Trophoblast cell (in vitro differentiated cells and primary cell): ENCODE measurements around the gene SPTLC2.
"Not testable (repeated sequence)": the region's sequence is repeated elsewhere in the genome, so short reads cannot be mapped to it uniquely, and the experiment has no call there.

Source experiments
- DNase-seq, 2 donors: peaks; one replicate each; pipeline ENCODE4 v3.0.0-alpha.2; 2016
- H2AFZ ChIP-seq: 2 replicates; pipeline ENCODE4 v1.6.1; 2013; ENCODE audit warnings: low read length, moderate library complexity, mild to moderate bottlenecking; ENCODE audit not compliant: insufficient read depth, poor library complexity
- H2AK5ac ChIP-seq: 2 replicates; pipeline ENCODE4 v1.6.1; 2013; ENCODE audit warnings: mild to moderate bottlenecking, low read length
- H2BK120ac ChIP-seq: 2 replicates; pipeline ENCODE4 v1.6.1; 2013; ENCODE audit warnings: low read length, mild to moderate bottlenecking, moderate library complexity; ENCODE audit not compliant: insufficient read depth, poor library complexity
- H2BK12ac ChIP-seq: 2 replicates; pipeline ENCODE4 v1.6.1; 2013; ENCODE audit warnings: mild to moderate bottlenecking, low read length, moderate library complexity
- H2BK5ac ChIP-seq: 2 replicates; pipeline ENCODE4 v1.6.1; 2013; ENCODE audit warnings: low read length, low read depth, moderate library complexity, mild to moderate bottlenecking; ENCODE audit not compliant: poor library complexity
- H3K14ac ChIP-seq: 2 replicates; pipeline ENCODE4 v1.6.1; 2013; ENCODE audit warnings: mild to moderate bottlenecking, low read length
- H3K18ac ChIP-seq: 2 replicates; pipeline ENCODE4 v1.6.1; 2013; ENCODE audit warnings: mild to moderate bottlenecking, low read length
- H3K23ac ChIP-seq: 2 replicates; pipeline ENCODE4 v1.6.1; 2013; ENCODE audit warnings: low read length
- H3K27ac ChIP-seq: 2 replicates; pipeline ENCODE4 v1.5.1; 2013; ENCODE audit warnings: low read depth, mild to moderate bottlenecking, inconsistent platforms, low read length, moderate library complexity
- H3K27me3 ChIP-seq: 2 replicates; pipeline ENCODE4 v1.6.1; 2013; ENCODE audit warnings: inconsistent platforms, mild to moderate bottlenecking, low read length, moderate library complexity; ENCODE audit not compliant: insufficient read depth
- H3K36me3 ChIP-seq, 2 experiments: 1 replicate in 1 of 2; 2 replicates in 1 of 2; pipeline ENCODE4 v1.6.1; 2013; ENCODE audit warnings: low read length in 2 of 2, mild to moderate bottlenecking in 2 of 2, moderate library complexity in 1 of 2; ENCODE audit not compliant: insufficient read depth in 2 of 2, control insufficient read depth in 1 of 2
- H3K4ac ChIP-seq: 2 replicates; pipeline ENCODE4 v1.6.1; 2013; ENCODE audit warnings: low read depth, mild to moderate bottlenecking, low read length, moderate library complexity
- H3K4me1 ChIP-seq, 2 experiments: 1 replicate in 1 of 2; 2 replicates in 1 of 2; pipeline ENCODE4 v1.6.1; 2013; ENCODE audit warnings: low read length in 2 of 2, mild to moderate bottlenecking in 2 of 2, moderate library complexity in 1 of 2; ENCODE audit not compliant: insufficient read depth in 2 of 2, control insufficient read depth in 1 of 2
- H3K4me2 ChIP-seq: 2 replicates; pipeline ENCODE4 v1.6.1; 2013; ENCODE audit warnings: inconsistent platforms, mild to moderate bottlenecking, low read length, moderate library complexity
- H3K4me3 ChIP-seq: 2 replicates; pipeline ENCODE4 v1.5.1; 2013; ENCODE audit warnings: mild to moderate bottlenecking, low read depth, low read length, inconsistent platforms
- H3K79me1 ChIP-seq: one replicate; pipeline ENCODE4 v1.6.1; 2013; ENCODE audit warnings: low read length
- H3K79me2 ChIP-seq: 2 replicates; pipeline ENCODE4 v1.6.1; 2013; ENCODE audit warnings: low read length, mild to moderate bottlenecking; ENCODE audit not compliant: control insufficient read depth, insufficient read depth, poor library complexity
- H3K9ac ChIP-seq: 2 replicates; pipeline ENCODE4 v1.6.1; 2013; ENCODE audit warnings: mild to moderate bottlenecking, low read length
- H3K9me3 ChIP-seq: 2 replicates; pipeline ENCODE4 v1.6.1; 2013; ENCODE audit warnings: low read depth, mild to moderate bottlenecking, control low read depth, inconsistent platforms, low read length; ENCODE audit not compliant: insufficient read depth
- H4K12ac ChIP-seq: 2 replicates; pipeline ENCODE4 v1.6.1; 2013; ENCODE audit warnings: low read depth, mild to moderate bottlenecking, low read length, moderate library complexity
- H4K8ac ChIP-seq: 2 replicates; pipeline ENCODE4 v1.6.1; 2013; ENCODE audit warnings: low read depth, mild to moderate bottlenecking, low read length, moderate library complexity
- H4K91ac ChIP-seq: one replicate; pipeline ENCODE4 v1.6.1; 2013; ENCODE audit warnings: low read depth, mild to moderate bottlenecking, low read length, moderate library complexity
- WGBS: extraction: QIAGEN DNeasy Blood & Tissue Kit; methylation state at CpG from one replicate; pipeline ENCODE4 v1.1.7; 2013; ENCODE audit warnings: missing lambda C conversion rate; ENCODE audit not compliant: insufficient read length, insufficient coverage; ENCODE audit errors: extremely low coverage; 5-methylcytosine and 5-hydroxymethylcytosine counted together

The SPTLC2 gene

GRCh38 chr14:77635869-77636268 is 19.4 kb upstream of the SPTLC2 start:
- H3K18ac ChIP-seq, DNase-seq, H3K4me2 ChIP-seq, H3K36me3 ChIP-seq, H2AFZ ChIP-seq, H4K8ac ChIP-seq, H3K79me1 ChIP-seq, H3K23ac ChIP-seq, H2BK5ac ChIP-seq, H2BK12ac ChIP-seq, H3K9ac ChIP-seq, H3K4me1 ChIP-seq, H2AK5ac ChIP-seq, H3K4me3 ChIP-seq, H3K27me3 ChIP-seq, H3K79me2 ChIP-seq, H3K14ac ChIP-seq, H4K91ac ChIP-seq, H2BK120ac ChIP-seq, H3K4ac ChIP-seq, H3K9me3 ChIP-seq, H4K12ac ChIP-seq, H3K27ac ChIP-seq: not testable (repeated sequence)
- WGBS: no CpG with 5 or more reads among the region's 4 CpGs

GRCh38 chr14:77635466-77635865 is 19.0 kb upstream of the SPTLC2 start:
- not testable (repeated sequence) for H4K12ac ChIP-seq, H2AFZ ChIP-seq, H4K8ac ChIP-seq, H3K4me2 ChIP-seq, H3K4me3 ChIP-seq, H3K23ac ChIP-seq, H3K27ac ChIP-seq, H3K18ac ChIP-seq, H3K27me3 ChIP-seq, H2BK120ac ChIP-seq, H2BK5ac ChIP-seq, H2BK12ac ChIP-seq, H3K79me2 ChIP-seq, H3K14ac ChIP-seq, H3K79me1 ChIP-seq, H3K4ac ChIP-seq, H2AK5ac ChIP-seq, H3K9ac ChIP-seq, H3K4me1 ChIP-seq, H3K36me3 ChIP-seq, H4K91ac ChIP-seq, H3K9me3 ChIP-seq
- no CpG with 5 or more reads among the region's 8 CpGs for WGBS
- DNase-seq: peak; percentile 83 to 97

- Histone ChIP-seq H3K4me3 (no peak overlapping the region), H3K18ac (no peak overlapping the region), H2BK120ac (no peak overlapping the region), H3K23ac (no peak overlapping the region), H3K36me3 (no peaks in the 10 kb centered on the region), H3K79me2 (no peaks in the 10 kb centered on the region), H3K79me1 (no peaks in the 10 kb centered on the region), H3K9me3 (peaks cover 8% of the 10 kb centered on the region), H3K9ac (no peak overlapping the region), H3K27me3 (no peaks in the 10 kb centered on the region), H4K12ac (no peak overlapping the region), H4K91ac (no peak overlapping the region), H2BK5ac (no peak overlapping the region), H3K4ac (no peak overlapping the region), H3K14ac (no peak overlapping the region), H3K4me2 (no peak overlapping the region), H2BK12ac (no peak overlapping the region), H3K4me1 (no peaks in the 10 kb centered on the region), H2AFZ (no peak overlapping the region), H2AK5ac (no peak overlapping the region), H4K8ac (no peak overlapping the region), H3K27ac (no peak overlapping the region)
- DNase-seq: no peak
- no CpG with 5 or more reads among the region's 2 CpGs for WGBS
Measured at GRCh38 chr14:77630111-77630510, 13.7 kb upstream of the SPTLC2 start.

GRCh38 chr14:77625360-77625759 is 8.9 kb upstream of the SPTLC2 start:
- H3K4me1 ChIP-seq: no peaks in the 10 kb centered on the region
- H3K27me3 ChIP-seq: no peaks in the 10 kb centered on the region
- no peak overlapping the region for H3K18ac ChIP-seq
- no peak overlapping the region for H3K27ac ChIP-seq
- no peaks in the 10 kb centered on the region for H3K79me1 ChIP-seq
- no peak overlapping the region for H4K8ac ChIP-seq
- no peak overlapping the region for H2BK12ac ChIP-seq
- H2AFZ ChIP-seq: no peak overlapping the region
- no peaks in the 10 kb centered on the region for H3K79me2 ChIP-seq
- H3K4ac ChIP-seq: no peak overlapping the region
- no peak overlapping the region for H2AK5ac ChIP-seq
- no peak for DNase-seq
- no peak overlapping the region for H3K4me2 ChIP-seq
- no peak overlapping the region for H2BK5ac ChIP-seq
- H3K4me3 ChIP-seq: no peak overlapping the region
- no peak overlapping the region for H3K23ac ChIP-seq
- no peaks in the 10 kb centered on the region for H3K36me3 ChIP-seq
- no peak overlapping the region for H4K91ac ChIP-seq
- no peak overlapping the region for H4K12ac ChIP-seq
- no CpG with 5 or more reads among the region's 3 CpGs for WGBS
- H2BK120ac ChIP-seq: no peak overlapping the region
- H3K9me3 ChIP-seq: no peaks in the 10 kb centered on the region
- no peak overlapping the region for H3K9ac ChIP-seq
- no peak overlapping the region for H3K14ac ChIP-seq
